ENCODE data around the gene EPHA4.
A peak's percentile ranks its signal among the peaks of the same experiment; 100 is the strongest.

Gene EPHA4

DNA sequence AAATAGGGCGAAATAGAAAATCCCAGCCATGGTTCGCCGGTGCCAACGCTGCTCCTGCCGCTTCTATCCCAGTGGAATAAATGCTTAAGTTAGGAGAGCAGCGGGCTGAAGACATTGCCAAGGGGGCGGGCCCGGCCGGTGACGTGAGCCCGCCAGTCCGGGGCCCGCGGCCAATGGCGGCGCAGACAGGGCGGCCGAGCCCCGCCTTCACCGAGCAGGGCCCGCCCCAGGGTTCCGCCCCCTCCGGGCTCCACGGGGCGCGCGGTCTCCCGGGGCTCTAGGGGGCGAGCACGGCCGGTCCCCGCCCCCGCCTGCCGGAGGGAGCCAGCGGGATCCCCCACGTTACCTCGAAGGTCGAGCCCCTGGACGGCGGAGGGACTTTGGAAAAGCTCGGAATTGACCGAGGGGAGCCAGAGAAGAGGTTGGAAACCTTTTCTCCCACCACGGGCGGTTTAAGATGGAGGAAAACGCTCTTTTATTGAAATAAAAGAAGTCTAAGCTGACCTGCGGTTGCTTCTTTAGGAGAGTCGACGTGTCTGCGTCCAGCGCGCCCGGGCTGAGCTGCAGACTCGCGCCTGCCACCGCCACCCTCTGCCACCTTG is at the start of gene EPHA4:
Gene EPHA4, minus strand, starts transcription at position 86 of the 602 bp plus-strand sequence. Its CDS starts 56 bp downstream, at position 30.
- Histone ChIP-seq H3K27me3 (replicated peaks; ENCODE audit: control insufficient read depth, insufficient read depth, low read length) (peaks cover 6% of the 10 kb centered on the region), H3K4me3 (replicated peaks; ENCODE audit: low read depth, low read length) (peak within 1 kb of the TSS; percentile 64)
- peak; percentile 75 for DNase-seq (ENCODE audit: extremely low read depth, insufficient read length)

DNA sequence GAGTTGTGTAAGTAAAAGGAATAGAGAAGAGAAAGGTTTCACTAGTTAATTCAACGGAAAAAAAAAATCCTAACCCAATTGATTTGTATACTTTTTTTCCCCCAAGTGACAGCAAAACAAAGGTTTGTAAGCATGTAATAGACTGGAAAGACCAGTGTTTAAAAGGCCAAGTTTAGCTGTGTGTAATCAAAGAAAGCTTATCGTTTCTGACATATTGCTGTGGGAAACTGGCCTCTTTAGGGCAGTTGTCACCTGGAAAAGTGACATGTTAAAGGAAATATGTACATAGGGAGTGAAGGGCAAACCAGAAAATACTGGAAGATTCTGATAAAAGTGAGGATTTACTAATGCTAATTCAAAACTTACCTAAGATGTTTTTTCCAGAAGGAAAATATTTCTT is 45.9 kb upstream of the EPHA4 start:
- TF ChIP-seq, protein P1, sequence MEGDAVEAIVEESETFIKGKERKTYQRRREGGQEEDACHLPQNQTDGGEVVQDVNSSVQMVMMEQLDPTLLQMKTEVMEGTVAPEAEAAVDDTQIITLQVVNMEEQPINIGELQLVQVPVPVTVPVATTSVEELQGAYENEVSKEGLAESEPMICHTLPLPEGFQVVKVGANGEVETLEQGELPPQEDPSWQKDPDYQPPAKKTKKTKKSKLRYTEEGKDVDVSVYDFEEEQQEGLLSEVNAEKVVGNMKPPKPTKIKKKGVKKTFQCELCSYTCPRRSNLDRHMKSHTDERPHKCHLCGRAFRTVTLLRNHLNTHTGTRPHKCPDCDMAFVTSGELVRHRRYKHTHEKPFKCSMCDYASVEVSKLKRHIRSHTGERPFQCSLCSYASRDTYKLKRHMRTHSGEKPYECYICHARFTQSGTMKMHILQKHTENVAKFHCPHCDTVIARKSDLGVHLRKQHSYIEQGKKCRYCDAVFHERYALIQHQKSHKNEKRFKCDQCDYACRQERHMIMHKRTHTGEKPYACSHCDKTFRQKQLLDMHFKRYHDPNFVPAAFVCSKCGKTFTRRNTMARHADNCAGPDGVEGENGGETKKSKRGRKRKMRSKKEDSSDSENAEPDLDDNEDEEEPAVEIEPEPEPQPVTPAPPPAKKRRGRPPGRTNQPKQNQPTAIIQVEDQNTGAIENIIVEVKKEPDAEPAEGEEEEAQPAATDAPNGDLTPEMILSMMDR (IDR thresholded peaks at IDR 0.05; ENCODE audit: insufficient read depth, low read length, poor library complexity, severe bottlenecking) = no peak
- Histone ChIP-seq H3K36me3 (ENCODE audit: control insufficient read depth, insufficient read depth, low read length) (no peaks in the 10 kb centered on the region), H3K27me3 (replicated peaks; ENCODE audit: control insufficient read depth, insufficient read depth, low read length) (no peaks in the 10 kb centered on the region), H3K4me3 (replicated peaks; ENCODE audit: low read depth, low read length) (no peak overlapping the region)
- no peak for DNase-seq (ENCODE audit: extremely low read depth, insufficient read length)

More for the DNA sequence above, at the start of gene EPHA4:
- no peaks in the 10 kb centered on the region for H3K36me3 ChIP-seq (ENCODE audit: control insufficient read depth, insufficient read depth, low read length)
- TF ChIP-seq, protein P1 (IDR thresholded peaks at IDR 0.05; ENCODE audit: insufficient read depth, low read length, poor library complexity, severe bottlenecking) = no peak

DNA sequence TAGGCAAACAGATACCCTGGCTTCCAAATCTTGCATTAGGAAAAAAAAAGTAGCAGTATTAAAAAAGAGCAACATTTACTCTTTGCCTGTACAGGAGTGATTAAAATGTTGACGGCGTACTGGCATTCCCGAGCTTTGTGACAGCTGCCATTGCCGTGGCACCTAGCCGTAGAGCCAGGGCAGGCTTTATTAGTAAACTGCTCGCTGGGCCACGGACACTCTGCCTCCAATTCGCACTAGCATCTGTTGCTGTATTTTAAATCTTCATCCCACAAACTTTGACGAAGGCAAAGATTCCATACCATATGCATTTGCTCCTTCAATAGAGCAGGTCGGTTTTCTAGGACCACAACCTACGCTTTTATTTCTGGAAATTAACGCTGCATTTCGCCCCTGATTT is 44.5 kb upstream of the EPHA4 start:
- TF ChIP-seq, protein P1 (IDR thresholded peaks at IDR 0.05; ENCODE audit: insufficient read depth, low read length, poor library complexity, severe bottlenecking) = no peak
- H3K4me3 ChIP-seq (replicated peaks; ENCODE audit: low read depth, low read length) = no peak overlapping the region
- no peaks in the 10 kb centered on the region for H3K36me3 ChIP-seq (ENCODE audit: control insufficient read depth, insufficient read depth, low read length)
- H3K27me3 ChIP-seq (replicated peaks; ENCODE audit: control insufficient read depth, insufficient read depth, low read length) = no peaks in the 10 kb centered on the region
- DNase-seq (ENCODE audit: extremely low read depth, insufficient read length) = no peak

DNA sequence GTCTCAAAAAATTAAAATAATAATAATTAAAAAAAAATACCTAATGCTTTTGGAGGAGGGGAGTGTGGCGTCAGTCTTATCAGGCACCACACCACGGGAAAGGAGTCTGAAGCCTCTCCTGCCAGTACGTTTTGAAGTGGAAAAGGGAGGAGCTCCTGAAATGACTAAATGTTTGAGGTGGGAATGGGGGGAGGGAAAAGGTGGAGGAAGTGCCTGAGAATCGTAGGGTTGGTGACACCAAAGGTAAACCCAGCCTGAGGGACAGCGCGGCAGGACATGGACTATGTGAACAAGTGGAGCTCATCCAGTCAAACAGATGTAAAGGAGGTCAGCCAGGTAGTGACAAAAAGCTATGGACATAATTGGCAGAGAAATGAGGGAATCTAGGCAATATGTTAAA is 42.2 kb upstream of the EPHA4 start:
- Histone ChIP-seq H3K4me3 (replicated peaks; ENCODE audit: low read depth, low read length) (no peak overlapping the region), H3K36me3 (ENCODE audit: control insufficient read depth, insufficient read depth, low read length) (no peaks in the 10 kb centered on the region), H3K27me3 (replicated peaks; ENCODE audit: control insufficient read depth, insufficient read depth, low read length) (no peaks in the 10 kb centered on the region)
- no peak for DNase-seq (ENCODE audit: extremely low read depth, insufficient read length)
- TF ChIP-seq, protein P1 (IDR thresholded peaks at IDR 0.05; ENCODE audit: insufficient read depth, low read length, poor library complexity, severe bottlenecking) = no peak

DNA sequence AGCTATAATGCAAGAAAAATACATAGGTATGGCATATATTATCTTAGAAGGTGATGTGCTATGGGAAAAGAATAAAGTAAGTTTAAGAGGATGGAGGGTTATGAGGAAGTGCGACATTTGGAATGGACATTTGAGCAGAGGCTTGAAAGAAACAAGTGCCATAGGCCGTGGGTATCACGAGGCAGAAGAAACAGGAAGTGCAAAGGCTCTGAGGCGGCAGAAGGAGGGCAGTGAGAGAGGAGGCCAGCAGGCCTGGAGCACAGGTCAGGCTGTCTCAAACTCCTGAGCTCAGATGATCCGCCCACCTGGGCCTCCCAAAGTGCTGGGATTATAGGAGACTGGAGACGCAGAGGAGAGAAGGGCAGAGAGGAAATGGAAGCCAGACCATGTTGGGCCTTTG is 40.7 kb upstream of the EPHA4 start:
- Histone ChIP-seq H3K4me3 (replicated peaks; ENCODE audit: low read depth, low read length) (no peak overlapping the region), H3K36me3 (ENCODE audit: control insufficient read depth, insufficient read depth, low read length) (no peaks in the 10 kb centered on the region), H3K27me3 (replicated peaks; ENCODE audit: control insufficient read depth, insufficient read depth, low read length) (no peaks in the 10 kb centered on the region)
- TF ChIP-seq, protein P1 (IDR thresholded peaks at IDR 0.05; ENCODE audit: insufficient read depth, low read length, poor library complexity, severe bottlenecking) = no peak
- DNase-seq (ENCODE audit: extremely low read depth, insufficient read length) = no peak

DNA sequence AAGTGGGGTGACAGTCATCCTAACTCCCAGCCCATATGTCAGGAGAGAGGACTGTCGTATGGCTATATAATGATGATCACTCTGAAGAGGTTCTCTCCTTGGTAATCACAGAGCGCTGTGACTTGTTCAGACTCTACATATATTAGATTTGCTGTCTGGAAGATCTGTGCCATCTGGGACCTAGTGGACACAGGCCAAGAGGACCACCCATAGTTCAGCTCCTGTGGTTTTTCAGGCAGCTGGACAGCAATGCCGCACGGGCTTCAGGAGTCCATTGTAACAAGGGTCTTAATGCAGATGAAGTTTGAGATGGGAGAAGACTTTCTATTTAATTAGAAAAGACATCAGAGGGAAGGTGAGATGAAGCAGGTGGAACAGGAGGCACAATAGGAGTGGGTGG is 40.1 kb upstream of the EPHA4 start:
- Histone ChIP-seq H3K27me3 (replicated peaks; ENCODE audit: control insufficient read depth, insufficient read depth, low read length) (no peaks in the 10 kb centered on the region), H3K36me3 (ENCODE audit: control insufficient read depth, insufficient read depth, low read length) (no peaks in the 10 kb centered on the region), H3K4me3 (replicated peaks; ENCODE audit: low read depth, low read length) (no peak overlapping the region)
- DNase-seq (ENCODE audit: extremely low read depth, insufficient read length) = no peak
- TF ChIP-seq, protein P1 (IDR thresholded peaks at IDR 0.05; ENCODE audit: insufficient read depth, low read length, poor library complexity, severe bottlenecking) = no peak
